Left ventricle myocardium inferior (tissue), 1 donor: Measurements from ENCODE around the gene LUM. TPM values are rescaled to one million over a fixed set of nuclear protein-coding genes. Genes with fewer than 3 reads are reported as not detected.
A peak's percentile ranks its signal among the peaks of the same experiment; 100 is the strongest.

Source experiments
- DNase-seq: peaks from one replicate; pipeline ENCODE4 v3.0.0-alpha.2; 2020
- H3K27ac ChIP-seq: fragments of 200-600 bp; replicated peaks from 2 replicates; pipeline ENCODE4 v1.8.0; 2021
- H3K27me3 ChIP-seq: fragments of 200-600 bp; 2 replicates; pipeline ENCODE4 v1.8.0; 2021; ENCODE audit warnings: low read depth
- H3K36me3 ChIP-seq: fragments of 200-600 bp; 2 replicates; pipeline ENCODE4 v1.8.0; 2021
- H3K4me1 ChIP-seq: fragments of 200-600 bp; 2 replicates; pipeline ENCODE4 v1.8.0; 2021
- H3K4me3 ChIP-seq: fragments of 200-600 bp; 2 replicates; pipeline ENCODE4 v1.8.0; 2021; ENCODE audit warnings: mild to moderate bottlenecking, moderate library complexity
- H3K9me3 ChIP-seq: fragments of 200-600 bp; replicated peaks from 2 replicates; pipeline ENCODE4 v1.8.0; 2021
- intact Hi-C: fragments of 100-400 bp; cut with micrococcal nuclease; formaldehyde crosslinking; loops from one replicate; pipeline ENCODE4 v1.11.0; 2022
- long read RNA-seq: library from polyadenylated mRNA; unstranded; transcript quantifications from one replicate; pipeline ENCODE4 v2.0.0, GENCODE V29; 2021
- total RNA-seq: library from RNA; stranded (reverse); fragmentation: NEBNext Ultra II Directional; extraction: Animal tissue kit (Norgen Biotek cat#: 25700); gene quantifications from one replicate; pipeline ENCODE4 v1.2.1, GENCODE V29; 2021
- TF ChIP-seq, protein P1 (sequence below): fragments of 200-600 bp; IDR thresholded peaks from 2 replicates; pipeline ENCODE4 v1.8.0; 2021; ENCODE audit warnings: antibody characterized with exemption, mild to moderate bottlenecking, borderline replicate concordance
- donor health status: DM: no; HTN: yes; CAD: no; lungs with severe emphysema.

Gene LUM, protein sequence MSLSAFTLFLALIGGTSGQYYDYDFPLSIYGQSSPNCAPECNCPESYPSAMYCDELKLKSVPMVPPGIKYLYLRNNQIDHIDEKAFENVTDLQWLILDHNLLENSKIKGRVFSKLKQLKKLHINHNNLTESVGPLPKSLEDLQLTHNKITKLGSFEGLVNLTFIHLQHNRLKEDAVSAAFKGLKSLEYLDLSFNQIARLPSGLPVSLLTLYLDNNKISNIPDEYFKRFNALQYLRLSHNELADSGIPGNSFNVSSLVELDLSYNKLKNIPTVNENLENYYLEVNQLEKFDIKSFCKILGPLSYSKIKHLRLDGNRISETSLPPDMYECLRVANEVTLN
- total RNA-seq: 115 TPM
- long read RNA-seq, transcript LUM-201 (3 exons, 3,008 nt): major isoform, 91 of 93 reads
- long read RNA-seq, partial matches to known transcripts: 2 of 93 reads
- long read RNA-seq, other reads (novel, unspliced or antisense): 0 of 93 reads

DNA sequence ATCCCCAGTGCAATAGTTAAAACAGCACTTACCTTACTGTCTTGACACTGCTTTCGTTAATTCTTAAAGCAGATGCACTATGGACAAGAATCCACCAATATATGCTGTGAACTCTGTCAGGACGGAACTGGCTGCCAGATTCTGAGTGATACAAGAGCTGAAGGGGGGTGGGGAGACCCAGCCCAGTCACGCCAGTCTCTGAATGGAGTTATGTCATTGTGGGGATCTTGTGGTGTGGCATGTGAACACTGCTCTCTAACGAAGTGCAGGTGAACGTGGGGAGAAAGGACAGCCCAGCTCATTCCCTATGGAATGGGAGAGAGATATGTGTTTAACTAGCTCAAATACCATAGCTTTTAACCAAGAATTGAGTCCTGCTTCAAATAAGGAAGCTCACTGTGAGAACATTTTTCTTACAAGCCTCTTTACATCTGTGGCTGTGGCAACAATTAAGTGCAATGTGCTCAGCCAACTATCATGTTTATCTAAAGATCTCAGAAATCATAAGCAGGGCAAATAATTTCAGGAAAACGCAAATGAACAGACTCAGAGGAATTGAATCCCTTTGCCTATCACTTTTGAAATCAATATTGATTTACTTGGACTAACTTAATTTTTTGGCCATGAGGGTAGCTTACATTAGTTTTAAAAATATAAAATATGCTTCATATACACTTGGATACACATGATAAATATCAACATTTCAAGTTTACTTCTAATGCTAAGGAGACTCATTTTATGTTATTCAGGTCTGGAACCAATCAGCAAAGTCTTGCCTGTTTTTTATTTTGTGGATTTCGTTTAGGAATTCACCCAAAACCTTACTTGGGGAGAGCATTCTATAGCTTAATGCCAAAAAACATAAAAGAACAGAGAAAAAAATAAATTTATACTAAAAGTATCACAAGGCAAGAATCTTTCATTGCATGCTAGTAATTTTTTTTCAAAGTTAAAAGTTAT lies at the start of gene LUM:
Gene LUM, minus strand, starts transcription at position 129 of the 960 bp plus-strand sequence. CDS start 2,515 bp downstream, outside the sequence.
- peak within 1 kb of the TSS; percentile 62 for H3K27ac ChIP-seq
- H3K4me1 ChIP-seq: no peaks in the 10 kb centered on the region
- peak within 1 kb of the TSS; percentile 53 for H3K4me3 ChIP-seq
- peak; percentile 25 for DNase-seq
- H3K27me3 ChIP-seq: no peaks in the 10 kb centered on the region
- no peaks in the 10 kb centered on the region for H3K9me3 ChIP-seq
- TF ChIP-seq, protein P1, sequence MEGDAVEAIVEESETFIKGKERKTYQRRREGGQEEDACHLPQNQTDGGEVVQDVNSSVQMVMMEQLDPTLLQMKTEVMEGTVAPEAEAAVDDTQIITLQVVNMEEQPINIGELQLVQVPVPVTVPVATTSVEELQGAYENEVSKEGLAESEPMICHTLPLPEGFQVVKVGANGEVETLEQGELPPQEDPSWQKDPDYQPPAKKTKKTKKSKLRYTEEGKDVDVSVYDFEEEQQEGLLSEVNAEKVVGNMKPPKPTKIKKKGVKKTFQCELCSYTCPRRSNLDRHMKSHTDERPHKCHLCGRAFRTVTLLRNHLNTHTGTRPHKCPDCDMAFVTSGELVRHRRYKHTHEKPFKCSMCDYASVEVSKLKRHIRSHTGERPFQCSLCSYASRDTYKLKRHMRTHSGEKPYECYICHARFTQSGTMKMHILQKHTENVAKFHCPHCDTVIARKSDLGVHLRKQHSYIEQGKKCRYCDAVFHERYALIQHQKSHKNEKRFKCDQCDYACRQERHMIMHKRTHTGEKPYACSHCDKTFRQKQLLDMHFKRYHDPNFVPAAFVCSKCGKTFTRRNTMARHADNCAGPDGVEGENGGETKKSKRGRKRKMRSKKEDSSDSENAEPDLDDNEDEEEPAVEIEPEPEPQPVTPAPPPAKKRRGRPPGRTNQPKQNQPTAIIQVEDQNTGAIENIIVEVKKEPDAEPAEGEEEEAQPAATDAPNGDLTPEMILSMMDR: no peak
- no peaks in the 10 kb centered on the region for H3K36me3 ChIP-seq
- intact Hi-C loops: no loop called here

DNA sequence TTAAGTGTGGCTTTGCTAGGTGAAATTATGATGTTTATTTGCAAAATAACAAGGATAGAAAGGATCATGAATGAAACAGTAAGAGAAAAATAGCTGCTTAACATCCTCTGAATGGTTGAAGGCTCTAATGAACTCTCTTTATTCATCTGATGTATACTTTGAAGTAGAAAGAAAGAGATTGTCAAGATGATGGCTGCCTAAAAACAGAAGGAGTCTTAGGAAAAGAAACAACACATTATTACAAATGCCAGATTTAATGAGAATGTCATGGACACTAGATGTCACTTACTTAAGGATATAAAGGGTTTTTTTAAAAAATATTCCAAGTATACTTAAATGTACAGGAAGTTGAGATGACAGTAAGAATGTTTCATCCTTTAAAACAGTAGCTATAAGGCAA lies 49.7 kb upstream of the LUM start:
- Histone ChIP-seq H3K27me3 (no peaks in the 10 kb centered on the region), H3K4me1 (peaks cover 5% of the 10 kb centered on the region), H3K4me3 (no peak overlapping the region), H3K9me3 (no peaks in the 10 kb centered on the region), H3K27ac (no peak overlapping the region), H3K36me3 (no peaks in the 10 kb centered on the region)
- TF ChIP-seq, protein P1: no peak
- no peak for DNase-seq
- intact Hi-C loops: no loop called here

DNA sequence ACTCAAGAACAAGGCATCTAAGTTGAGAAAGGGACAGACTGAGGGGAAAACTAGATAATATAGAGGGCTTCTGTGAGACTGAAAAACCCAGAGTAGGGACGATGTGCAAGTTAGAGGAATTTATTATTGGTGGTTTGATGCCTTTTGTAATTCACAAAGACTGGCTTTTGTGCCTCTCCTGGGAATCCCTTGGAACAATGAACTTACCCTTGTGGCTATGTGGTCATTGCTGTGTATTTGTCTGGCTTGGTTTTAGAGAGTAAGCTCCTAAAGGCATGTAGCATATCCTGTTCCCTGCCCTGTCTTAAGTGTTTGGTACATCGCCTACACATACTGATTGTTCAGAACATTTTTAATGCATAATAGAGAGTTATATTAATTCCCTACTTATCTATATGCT lies 44.7 kb upstream of the LUM start:
- intact Hi-C loops: no loop called here
- H3K27me3 ChIP-seq: no peaks in the 10 kb centered on the region
- no peak overlapping the region for H3K4me3 ChIP-seq
- no peak for DNase-seq
- no peaks in the 10 kb centered on the region for H3K9me3 ChIP-seq
- H3K36me3 ChIP-seq: peaks cover 8% of the 10 kb centered on the region
- no peak overlapping the region for H3K27ac ChIP-seq
- TF ChIP-seq, protein P1: no peak
- peaks cover 4% of the 10 kb centered on the region for H3K4me1 ChIP-seq

DNA sequence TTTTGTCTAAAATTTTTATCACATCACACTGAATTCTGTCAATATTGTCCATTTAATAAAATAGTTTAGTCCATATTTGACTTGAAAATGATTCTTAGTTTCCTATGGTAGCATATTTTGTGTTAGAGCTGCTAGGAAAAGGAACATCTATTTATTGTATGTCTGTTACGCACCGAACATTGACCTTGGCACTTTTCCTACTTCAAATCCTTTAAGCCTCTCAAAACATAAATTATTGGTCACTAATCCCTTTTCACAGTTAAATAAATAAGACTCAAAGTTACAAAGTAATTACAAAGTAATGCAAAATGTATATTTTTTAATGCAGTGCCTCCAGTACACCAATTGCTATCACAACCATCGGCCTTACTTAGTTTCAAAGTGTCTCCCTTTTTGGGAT lies 42.8 kb upstream of the LUM start:
- Histone ChIP-seq H3K27me3 (no peaks in the 10 kb centered on the region), H3K4me3 (no peak overlapping the region), H3K36me3 (peaks cover 13% of the 10 kb centered on the region), H3K9me3 (no peaks in the 10 kb centered on the region), H3K4me1 (no peaks in the 10 kb centered on the region), H3K27ac (no peak overlapping the region)
- TF ChIP-seq, protein P1: no peak
- intact Hi-C loops: no loop called here
- no peak for DNase-seq

DNA sequence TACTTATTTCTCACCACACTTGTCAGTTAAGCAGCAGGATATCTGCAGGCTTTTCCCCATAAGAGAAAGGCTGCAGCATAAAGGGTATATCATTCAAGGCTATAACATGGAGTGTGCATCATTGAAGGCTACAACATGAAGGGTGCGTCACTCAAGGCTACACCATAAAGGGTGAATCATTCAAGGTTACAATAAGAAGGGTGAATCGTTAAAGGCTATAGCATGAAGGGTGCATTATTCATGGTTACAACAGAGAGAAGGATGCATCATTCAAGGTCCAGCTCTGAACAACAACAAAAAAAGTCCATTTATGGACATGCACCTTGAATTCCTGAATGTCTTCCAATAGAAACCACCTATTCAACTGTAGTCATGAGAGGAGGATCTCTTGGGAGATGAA lies 32.8 kb upstream of the LUM start:
- H3K4me3 ChIP-seq: no peak overlapping the region
- intact Hi-C loops: no loop called here
- TF ChIP-seq, protein P1: no peak
- no peak for DNase-seq
- H3K4me1 ChIP-seq: peaks cover 9% of the 10 kb centered on the region
- H3K27ac ChIP-seq: no peak overlapping the region
- no peaks in the 10 kb centered on the region for H3K9me3 ChIP-seq
- no peaks in the 10 kb centered on the region for H3K27me3 ChIP-seq
- H3K36me3 ChIP-seq: no peaks in the 10 kb centered on the region
